Measurements from ENCODE around the gene GAS2L3.
A peak's percentile ranks its signal among the peaks of the same experiment; 100 is the strongest.
"Not testable (repeated sequence)": the region's sequence is repeated elsewhere in the genome, so short reads cannot be mapped to it uniquely, and the experiment has no call there.

GAS2L3 gene

GRCh38 chr12:100573292-100574186 is at the start of gene GAS2L3:
Gene GAS2L3 (plus strand): TSS chr12:100573684. CDS start chr12:100594905, 21,221 bp downstream.
- DNase-seq, result peak; percentile 74

GRCh38 chr12:100528034-100528433 is 45.5 kb upstream of the GAS2L3 start:
- DNase-seq, result no peak

DNA sequence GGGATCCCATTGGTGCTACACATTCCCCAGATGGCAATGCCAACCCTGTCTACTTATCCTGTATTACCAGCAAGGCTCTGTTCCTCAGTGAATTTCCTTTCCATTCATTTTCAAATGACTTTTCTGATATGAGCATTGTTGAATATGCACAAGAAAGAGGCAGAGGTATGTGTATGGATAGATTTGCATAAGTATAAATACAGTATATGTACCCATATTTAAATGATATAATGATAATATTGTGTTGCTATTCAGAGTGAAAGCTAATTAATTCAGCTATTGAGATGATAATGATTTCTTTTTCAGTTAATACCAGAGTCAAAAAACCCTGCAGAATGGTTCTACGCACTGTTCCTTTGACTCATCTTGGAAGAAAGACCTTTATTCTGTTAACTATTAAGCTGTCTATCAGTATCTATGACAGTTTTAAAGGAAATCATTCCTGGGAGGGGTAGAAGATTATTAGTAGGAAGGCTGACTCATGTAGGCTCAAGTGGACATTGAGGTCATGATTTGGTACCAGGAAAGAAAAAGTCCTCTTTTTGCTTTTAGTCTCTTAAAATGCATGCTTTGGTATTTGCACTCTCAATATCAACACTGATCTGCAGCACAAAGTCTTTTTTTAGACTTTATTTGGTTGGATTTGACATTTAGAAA is 44.9 kb upstream of the GAS2L3 start:
- no peak for DNase-seq

- no peak for DNase-seq
Observed at GRCh38 chr12:100529756-100530350, 43.6 kb upstream of the GAS2L3 start.

DNA sequence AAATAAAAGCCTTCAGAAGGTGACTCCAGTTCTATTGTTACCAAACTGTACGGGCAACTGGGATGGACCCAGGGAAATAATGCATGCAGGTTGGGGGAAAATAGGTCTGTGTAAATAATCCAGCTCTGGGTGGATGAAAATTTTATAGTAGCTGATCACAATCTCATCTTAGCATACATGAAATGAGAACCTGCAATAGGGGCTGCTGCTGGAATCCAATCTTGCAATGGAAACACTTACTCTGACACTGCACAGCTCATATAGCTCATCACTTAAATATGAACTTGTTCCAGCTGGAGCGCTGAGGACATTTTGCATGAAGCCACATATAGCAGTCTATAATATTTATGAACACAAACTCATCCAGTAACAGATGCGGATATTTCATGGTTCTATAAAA is 40.1 kb upstream of the GAS2L3 start:
- DNase-seq, result no peak

GRCh38 chr12:100534625-100535227 is 38.8 kb upstream of the GAS2L3 start:
- DNase-seq, result no peak

GRCh38 chr12:100539202-100539601 is 34.3 kb upstream of the GAS2L3 start:
- peak; percentile 24 for DNase-seq

GRCh38 chr12:100544165-100544564 is 29.3 kb upstream of the GAS2L3 start:
- DNase-seq, result no peak

DNA sequence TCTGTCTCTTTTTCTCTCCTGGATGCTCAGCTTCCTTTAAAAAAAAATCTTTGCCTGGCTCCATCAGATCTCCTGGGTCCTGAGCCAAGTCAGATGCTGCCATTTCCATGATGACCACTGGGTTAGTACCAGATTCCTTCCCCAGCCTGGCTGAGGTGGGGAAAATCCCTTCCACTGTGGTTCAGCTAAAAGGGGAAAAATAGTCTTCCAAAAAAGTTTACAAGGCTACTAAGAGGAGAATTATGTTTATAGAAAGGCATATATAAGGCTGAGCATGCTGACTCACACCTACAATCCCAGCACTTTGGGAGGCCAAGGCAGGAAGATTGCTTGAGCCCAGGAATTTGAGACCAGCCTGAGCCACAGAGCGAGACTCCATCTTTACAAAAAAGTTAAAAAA is 28.4 kb upstream of the GAS2L3 start:
- DNase-seq, result no peak

DNA sequence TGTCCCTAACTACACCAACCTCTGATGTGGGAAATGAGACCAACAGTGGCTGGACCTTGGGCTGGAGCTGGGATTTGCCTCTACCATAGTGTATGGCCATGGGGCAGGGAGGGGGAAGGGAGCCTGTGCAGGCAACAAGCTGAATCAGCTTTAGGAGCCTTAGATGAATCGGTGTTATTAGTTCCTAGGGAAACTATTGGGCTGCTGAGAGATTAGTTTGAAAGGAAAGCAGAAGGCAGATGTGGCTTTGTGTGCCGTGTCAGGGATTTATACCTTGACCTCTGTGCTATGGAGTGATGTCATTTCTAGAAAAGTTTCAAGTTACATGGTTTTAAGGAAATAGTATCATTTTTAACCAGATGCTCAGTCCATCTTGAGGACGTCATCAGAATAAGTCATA is 19.5 kb upstream of the GAS2L3 start:
- DNase-seq, result peak; percentile 19

- peak; percentile 83 for DNase-seq
Observed at GRCh38 chr12:100554608-100555077, 18.8 kb upstream of the GAS2L3 start.

- DNase-seq, result no peak
Observed at GRCh38 chr12:100555722-100556121, 17.8 kb upstream of the GAS2L3 start.

- no peak for DNase-seq
Observed at GRCh38 chr12:100557357-100557756, 16.1 kb upstream of the GAS2L3 start.

DNA sequence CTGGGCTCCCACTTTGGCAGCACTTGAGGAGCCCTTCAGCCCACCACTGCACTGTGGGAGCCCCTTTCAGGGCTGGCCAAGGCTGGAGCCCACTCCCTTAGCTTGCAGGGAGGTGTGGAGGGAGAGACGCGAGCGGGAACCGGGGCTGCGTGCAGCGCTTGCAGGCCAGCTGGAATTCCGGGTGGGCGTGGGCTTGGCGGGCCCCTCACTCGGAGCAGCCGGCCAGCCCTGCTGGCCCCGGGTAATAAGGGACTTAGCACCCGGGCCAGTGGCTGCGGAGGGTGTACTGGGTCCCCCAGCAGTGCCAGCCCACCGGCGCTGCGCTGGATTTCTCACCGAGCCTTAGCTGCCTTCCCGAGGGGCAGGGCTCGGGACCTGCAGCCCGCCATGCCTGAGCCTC is 14.2 kb upstream of the GAS2L3 start:
- not testable (repeated sequence) for DNase-seq

GRCh38 chr12:100564090-100564489 is 9.4 kb upstream of the GAS2L3 start:
- DNase-seq, result no peak

GRCh38 chr12:100564905-100565467 is 8.5 kb upstream of the GAS2L3 start:
- DNase-seq, result no peak

DNA sequence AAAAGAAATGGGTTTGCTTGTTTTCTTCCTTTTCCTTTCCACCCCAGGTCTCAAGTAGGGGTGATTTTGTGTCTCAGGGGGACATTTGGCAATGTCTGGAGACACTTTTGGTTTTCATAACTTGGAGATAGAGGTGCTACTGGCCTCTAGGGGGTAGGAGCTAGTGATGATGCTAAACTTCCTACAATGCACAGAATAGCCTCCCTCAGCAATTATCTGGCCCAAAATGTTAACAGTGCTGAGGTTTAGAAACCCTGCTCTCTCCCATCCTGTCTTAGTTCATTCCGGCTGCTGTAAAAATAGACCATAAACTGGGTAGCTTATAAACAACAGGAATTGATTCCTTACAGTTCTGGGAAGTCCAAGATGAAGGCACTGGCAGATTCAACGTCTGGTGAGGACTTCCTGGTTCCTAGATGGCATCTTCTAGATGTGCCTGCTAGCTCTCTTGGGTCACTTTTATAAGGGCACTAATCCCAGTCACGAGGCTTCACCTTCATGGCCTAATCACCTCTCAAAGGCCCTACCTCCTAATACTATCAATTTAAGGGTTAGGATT is 7.4 kb upstream of the GAS2L3 start:
- DNase-seq, result no peak

DNA sequence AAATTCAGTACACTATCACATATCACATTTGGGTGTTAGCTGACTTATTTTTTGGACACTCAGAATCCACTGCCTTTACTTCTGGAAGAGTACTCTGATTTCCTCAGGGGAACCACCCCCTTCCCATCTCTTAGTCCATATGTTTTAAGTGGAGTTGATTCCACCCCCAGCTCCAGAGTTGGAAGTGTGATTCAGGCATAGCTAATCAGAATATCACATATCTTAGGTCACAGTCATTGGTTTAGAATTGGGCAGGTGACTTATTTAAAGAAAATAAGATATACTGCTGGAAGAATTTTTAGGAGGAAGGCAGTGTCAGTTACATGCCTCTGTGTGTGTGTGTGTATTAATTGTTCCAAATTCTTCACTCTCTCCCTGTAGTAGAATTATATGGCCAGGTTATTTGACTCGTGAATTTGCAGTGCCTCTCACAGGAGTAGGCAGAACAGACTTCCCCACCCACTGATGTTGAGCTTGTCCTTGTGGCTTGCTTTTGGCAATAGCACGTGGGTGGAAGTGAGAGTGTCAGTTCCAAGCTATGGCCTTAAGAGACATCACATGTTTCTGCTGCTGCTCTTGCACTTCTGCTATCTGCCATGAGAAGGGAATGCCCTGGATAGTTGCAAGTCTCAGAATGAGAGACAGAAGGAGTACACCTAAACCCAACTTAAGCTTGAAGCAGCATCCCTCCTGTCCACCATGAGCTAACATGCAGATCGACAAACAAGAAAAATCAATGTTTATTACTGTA is 6.4 kb upstream of the GAS2L3 start:
- DNase-seq, result no peak

GRCh38 chr12:100567945-100568344 is 5.5 kb upstream of the GAS2L3 start:
- DNase-seq, result no peak

GRCh38 chr12:100572184-100572583 is 1.3 kb upstream of the GAS2L3 start:
- no peak for DNase-seq

GRCh38 chr12:100574187-100575074 is 947 bp downstream of the GAS2L3 start:
- DNase-seq, result no peak

All from fibroblast of upper back skin (primary cell).